Testis (tissue), 3 donors: ENCODE data around the gene HOXB1. TPM values are rescaled to one million over a fixed set of nuclear protein-coding genes. Genes with fewer than 3 reads are reported as not detected.

ENCODE experiments used
- DNase-seq: peaks from one replicate; pipeline ENCODE4 v3.0.0-alpha.2; 2019
- H3K27ac ChIP-seq, 2 donors: fragments of 200-600 bp; sonication (generic); one replicate each; pipeline ENCODE4 v1.5.1; 2019
- H3K27me3 ChIP-seq: fragments of 200-600 bp; sonication (generic); one replicate; pipeline ENCODE4 v1.5.1; 2019
- H3K36me3 ChIP-seq: fragments of 200-600 bp; sonication (generic); one replicate; pipeline ENCODE4 v1.5.1; 2017; ENCODE audit warnings: low read depth; ENCODE audit errors: missing control alignments
- H3K4me1 ChIP-seq: fragments of 200-600 bp; sonication (generic); one replicate; pipeline ENCODE4 v1.5.1; 2019
- H3K4me3 ChIP-seq, 2 donors: fragments of 200-600 bp; sonication (generic); one replicate each; pipeline ENCODE4 v1.5.1; 2017 to 2019
- H3K9me3 ChIP-seq: fragments of 200-600 bp; sonication (generic); one replicate; pipeline ENCODE4 v1.5.1; 2017
- CTCF ChIP-seq, 3 experiments: fragments of 450-650 bp in 2 of 3; fragments of 200-600 bp in 1 of 3; sonication (generic) in 1 of 3; IDR thresholded peaks; one replicate each; pipeline ENCODE4 v1.5.1; 2016 to 2019; ENCODE audit warnings: antibody characterized with exemption in 3 of 3, mild to moderate bottlenecking in 2 of 3, moderate library complexity in 1 of 3
- POLR2A ChIP-seq: fragments of 450-650 bp; IDR thresholded peaks from one replicate; pipeline ENCODE4 v1.6.1; 2017; ENCODE audit warnings: antibody characterized with exemption, mild to moderate bottlenecking, moderate library complexity
- WGBS, 2 donors: methylation state at CpG; one replicate each; pipeline ENCODE4 v1.1.5; 2018; 5-methylcytosine and 5-hydroxymethylcytosine counted together
- intact Hi-C: fragments of 100-400 bp; cut with DNase I; formaldehyde crosslinking; loops from one replicate; pipeline ENCODE4 v1.15.1; 2023; ENCODE audit warnings: low total_unique reads
- polyA plus RNA-seq: library from polyadenylated mRNA; stranded (reverse); fragments of 350-450 nt; fragmentation: Illumina TruSeq; extraction: RNeasy Lipid Tissue Mini Kit (QIAGEN cat#74804); gene quantifications from one replicate; pipeline ENCODE4 v1.2.3, GENCODE V29; 2014; ENCODE audit warnings: low read depth, low replicate concordance; ENCODE audit not compliant: insufficient read depth
- total RNA-seq, 2 donors: library from RNA; depleted of rRNA; stranded (reverse); fragments of >200 nt; gene quantifications; one replicate each; pipeline ENCODE4 v1.2.3, GENCODE V29; 2016

The HOXB1 gene
- total and polyA plus RNA-seq, 3 donors from 2014 or later, result 1.1 TPM; not detected in 2

- H3K27me3 ChIP-seq, result no peaks in the 10 kb centered on the region
- H3K4me1 ChIP-seq, result no peaks in the 10 kb centered on the region
- no peaks in the 10 kb centered on the region for H3K9me3 ChIP-seq
- no peak for TF ChIP-seq CTCF (IDR thresholded peaks at IDR 0.05)
- no peak for TF ChIP-seq POLR2A
- no peak for DNase-seq
- H3K4me3 ChIP-seq, result no peak overlapping the region
- H3K27ac ChIP-seq, result no peak overlapping the region
- H3K36me3 ChIP-seq, result no peaks in the 10 kb centered on the region
- 78 to 79% methylated on average over 6 of the region's 6 CpGs for WGBS, 2 donors
- intact Hi-C loops, result loop anchor here (10.0 kb wide), 1 partner anchor 96 kb away; the partner anchor contains the start of genes HOXB3 and HOXB5
These were observed 32.5 kb downstream of the HOXB1 start for GRCh38 chr17:48498164-48498850.

GRCh38 chr17:48497103-48497502 lies 33.7 kb downstream of the HOXB1 start:
- H3K36me3 ChIP-seq, result no peaks in the 10 kb centered on the region
- H3K9me3 ChIP-seq, result no peaks in the 10 kb centered on the region
- no peaks in the 10 kb centered on the region for H3K27me3 ChIP-seq
- intact Hi-C loops, result loop anchor here (10.0 kb wide), 1 partner anchor 98 kb away; the partner anchor contains the start of genes HOXB3 and HOXB5
- 40 to 52% methylated on average over 2 of the region's 2 CpGs for WGBS, 2 donors
- H3K4me3 ChIP-seq, result no peak overlapping the region
- no peak for TF ChIP-seq CTCF (IDR thresholded peaks at IDR 0.05)
- no peak for TF ChIP-seq POLR2A
- H3K4me1 ChIP-seq, result no peaks in the 10 kb centered on the region
- no peak for DNase-seq
- H3K27ac ChIP-seq, result no peak overlapping the region

- Histone ChIP-seq H3K4me3 (no peak overlapping the region), H3K27ac (no peak overlapping the region), H3K4me1 (no peaks in the 10 kb centered on the region), H3K9me3 (no peaks in the 10 kb centered on the region), H3K36me3 (no peaks in the 10 kb centered on the region), H3K27me3 (no peaks in the 10 kb centered on the region)
- intact Hi-C loops, result loop anchor here (10.0 kb wide), 1 partner anchor 100 kb away; the partner anchor contains the start of genes HOXB3 and HOXB5
- no peak for DNase-seq
- WGBS, 2 donors, result 67 to 71% methylated on average over 8 of the region's 8 CpGs
- TF ChIP-seq CTCF (IDR thresholded peaks at IDR 0.05) (no peak), POLR2A (no peak)
These were observed 36.5 kb downstream of the HOXB1 start for GRCh38 chr17:48494335-48494734.

GRCh38 chr17:48492401-48493298 lies 38.2 kb downstream of the HOXB1 start:
- no peaks in the 10 kb centered on the region for H3K4me1 ChIP-seq
- no peaks in the 10 kb centered on the region for H3K27me3 ChIP-seq
- H3K36me3 ChIP-seq, result no peaks in the 10 kb centered on the region
- H3K4me3 ChIP-seq, result peak overlapping the region; percentile 32 to 42
- H3K27ac ChIP-seq, result no peak overlapping the region
- TF ChIP-seq CTCF (IDR thresholded peaks at IDR 0.05) (peak in 2 of 3 experiments; percentile 24 to 47), POLR2A (no peak)
- WGBS, 2 donors, result 3 to 4% methylated on average over 32 to 53 of the region's 53 CpGs
- intact Hi-C loops, result loop anchor here (10.0 kb wide), 1 partner anchor 102 kb away; the partner anchor contains the start of genes HOXB3 and HOXB5
- DNase-seq, result peak; percentile 53
- H3K9me3 ChIP-seq, result no peaks in the 10 kb centered on the region
